Colon (tissue), 2 donors: ENCODE results near the gene FAM171A1.
"Not testable (repeated sequence)": the region's sequence is repeated elsewhere in the genome, so short reads cannot be mapped to it uniquely, and the experiment has no call there.

Experiments
- FAIRE-seq: peaks from 2 replicates; lab custom pipeline; 2012; peaks lifted over from hg19 to GRCh38; lab: Jason Lieb, UNC
- donor health status: control.
- donor health status: control.

Gene FAM171A1

GRCh38 chr10:15280974-15281373 is 90.1 kb downstream of the FAM171A1 start:
- FAIRE-seq, result no peak

- FAIRE-seq, result no peak
These were observed 90.6 kb downstream of the FAM171A1 start for GRCh38 chr10:15280462-15280861.

- FAIRE-seq, result no peak
These were observed 91.9 kb downstream of the FAM171A1 start for GRCh38 chr10:15279236-15279635.

GRCh38 chr10:15278786-15279185 is 92.3 kb downstream of the FAM171A1 start:
- no peak for FAIRE-seq

- not testable (repeated sequence) for FAIRE-seq
These were observed 95.0 kb downstream of the FAM171A1 start for GRCh38 chr10:15276039-15276438.

- FAIRE-seq, result not testable (repeated sequence)
These were observed 101.3 kb downstream of the FAM171A1 start for GRCh38 chr10:15269838-15270237.

- no peak for FAIRE-seq
These were observed 103.6 kb downstream of the FAM171A1 start for GRCh38 chr10:15267496-15267895.

- no peak for FAIRE-seq
These were observed 105.0 kb downstream of the FAM171A1 start for GRCh38 chr10:15266117-15266516.

- FAIRE-seq, result no peak
These were observed 105.5 kb downstream of the FAM171A1 start for GRCh38 chr10:15265558-15265957.

- FAIRE-seq, result no peak
These were observed 106.0 kb downstream of the FAM171A1 start for GRCh38 chr10:15265056-15265455.

GRCh38 chr10:15263657-15264323 is 107.3 kb downstream of the FAM171A1 start:
- FAIRE-seq, result no peak

- FAIRE-seq, result no peak
These were observed 108.9 kb downstream of the FAM171A1 start for GRCh38 chr10:15262036-15262713.

GRCh38 chr10:15259136-15259535 is 112.0 kb downstream of the FAM171A1 start:
- FAIRE-seq, result no peak

GRCh38 chr10:15258255-15258654 is 112.8 kb downstream of the FAM171A1 start:
- FAIRE-seq, result no peak

- no peak for FAIRE-seq
These were observed 115.1 kb downstream of the FAM171A1 start for GRCh38 chr10:15255961-15256360.

- FAIRE-seq, result no peak
These were observed 116.1 kb downstream of the FAM171A1 start for GRCh38 chr10:15254808-15255648.

GRCh38 chr10:15253951-15254807 is 116.9 kb downstream of the FAM171A1 start:
- no peak for FAIRE-seq

- FAIRE-seq, result no peak
These were observed 118.7 kb downstream of the FAM171A1 start for GRCh38 chr10:15252396-15252795.

GRCh38 chr10:15251791-15252380 is 119.2 kb downstream of the FAM171A1 start:
- FAIRE-seq, result no peak

- FAIRE-seq, result no peak
These were observed 125.6 kb downstream of the FAM171A1 start for GRCh38 chr10:15245530-15245929.

- no peak for FAIRE-seq
These were observed 126.4 kb downstream of the FAM171A1 start for GRCh38 chr10:15244635-15245197.
